HepG2 (cell line): ENCODE data around the gene MTR. TPM values are rescaled to one million over a fixed set of nuclear protein-coding genes. Genes with fewer than 3 reads are reported as not detected.

Experiments used
- BORCS8-MEF2B ChIP-seq: sonication (generic); formaldehyde crosslinking; IDR thresholded peaks from 2 replicates; pipeline ENCODE4 v1.8.0; 2022; ENCODE audit warnings: mild to moderate bottlenecking, missing genetic modification reagents
- DMAP1 ChIP-seq: IDR thresholded peaks from 2 replicates; pipeline ENCODE4 v1.6.1; 2016
- DNMT3B ChIP-seq: conservative IDR thresholded peaks from 2 replicates; pipeline ENCODE4 v1.6.1; 2016; ENCODE audit warnings: missing biosample characterization, control low read depth
- FOXP1 ChIP-seq, 2 experiments: fragments of 450-650 bp in 1 of 2; IDR thresholded peaks; 2 replicates each; pipeline ENCODE4 v1.6.1; 2017 to 2018; ENCODE audit warnings: antibody characterized with exemption in 1 of 2
- JUN ChIP-seq: sonication (generic); formaldehyde crosslinking; IDR thresholded peaks from 2 replicates; pipeline ENCODE4 v1.4.0; 2020; ENCODE audit warnings: mild to moderate bottlenecking, missing genetic modification reagents
- KDM1A ChIP-seq: IDR thresholded peaks from 2 replicates; pipeline ENCODE4 v1.6.1; 2016; ENCODE audit warnings: missing compliant biosample characterization
- YEATS2 ChIP-seq: sonication (generic); formaldehyde crosslinking; IDR thresholded peaks from 2 replicates; pipeline ENCODE4 v1.4.0; 2020; ENCODE audit warnings: missing genetic modification reagents, borderline replicate concordance
- polyA plus RNA-seq, 8 experiments: library from polyadenylated mRNA; depleted of rRNA in 3 of 8; stranded (reverse) in 7 of 8; unstranded in 1 of 8; fragments of >200 nt; fragmentation: Illumina TruSeq in 4 of 8; extraction: Trizol in 4 of 8; gene quantifications; 2 replicates each; pipeline versions ENCODE4 v1.2.1 to v1.2.3, GENCODE V29; 2011 to 2016; ENCODE audit warnings: low read depth in 4 of 8, missing spikeins in 1 of 8, mixed read lengths in 1 of 8; ENCODE audit not compliant: insufficient read depth in 1 of 8
- total RNA-seq, 5 experiments: library from RNA; depleted of rRNA; stranded (reverse); fragments of >200 nt; fragmentation: Illumina TruSeq; extraction: Trizol; gene quantifications; 2 replicates each; pipeline ENCODE4 v1.2.3, GENCODE V29; 2016; ENCODE audit warnings: low read depth in 1 of 5
- TF ChIP-seq, protein P1 (sequence below): sonication (generic); formaldehyde crosslinking; IDR thresholded peaks from 2 replicates; pipeline ENCODE4 v1.5.0; 2020; ENCODE audit warnings: mild to moderate bottlenecking, missing genetic modification reagents, borderline replicate concordance
- TF ChIP-seq, protein P2 (sequence below): sonication (generic); formaldehyde crosslinking; conservative IDR thresholded peaks from 2 replicates; pipeline ENCODE4 v1.4.0; 2020; ENCODE audit warnings: mild to moderate bottlenecking, missing genetic modification reagents, moderate library complexity
- TF ChIP-seq, protein P3 (sequence below): sonication (generic); formaldehyde crosslinking; IDR thresholded peaks from 2 replicates; pipeline ENCODE4 v1.4.0; 2020; ENCODE audit warnings: missing genetic modification reagents, mild to moderate bottlenecking, borderline replicate concordance
- TF ChIP-seq, protein P4 (sequence below): IDR thresholded peaks from 2 replicates; pipeline ENCODE4 v1.4.0; 2020; ENCODE audit warnings: mild to moderate bottlenecking, missing genetic modification reagents
- TF ChIP-seq, protein P5 (sequence below): sonication (generic); formaldehyde crosslinking; IDR thresholded peaks from 2 replicates; pipeline ENCODE4 v1.5.0; 2020; ENCODE audit warnings: missing genetic modification reagents, mild to moderate bottlenecking, borderline replicate concordance
- TF ChIP-seq, protein P6 (sequence below): IDR thresholded peaks from 2 replicates; pipeline ENCODE4 v1.6.1; 2016

Gene MTR
- total and polyA plus RNA-seq, 2 of the 13 experiments (the other 11 are each of a cell fraction or from before 2014, with no cell fraction given): 16.3 to 36.1 TPM

DNA sequence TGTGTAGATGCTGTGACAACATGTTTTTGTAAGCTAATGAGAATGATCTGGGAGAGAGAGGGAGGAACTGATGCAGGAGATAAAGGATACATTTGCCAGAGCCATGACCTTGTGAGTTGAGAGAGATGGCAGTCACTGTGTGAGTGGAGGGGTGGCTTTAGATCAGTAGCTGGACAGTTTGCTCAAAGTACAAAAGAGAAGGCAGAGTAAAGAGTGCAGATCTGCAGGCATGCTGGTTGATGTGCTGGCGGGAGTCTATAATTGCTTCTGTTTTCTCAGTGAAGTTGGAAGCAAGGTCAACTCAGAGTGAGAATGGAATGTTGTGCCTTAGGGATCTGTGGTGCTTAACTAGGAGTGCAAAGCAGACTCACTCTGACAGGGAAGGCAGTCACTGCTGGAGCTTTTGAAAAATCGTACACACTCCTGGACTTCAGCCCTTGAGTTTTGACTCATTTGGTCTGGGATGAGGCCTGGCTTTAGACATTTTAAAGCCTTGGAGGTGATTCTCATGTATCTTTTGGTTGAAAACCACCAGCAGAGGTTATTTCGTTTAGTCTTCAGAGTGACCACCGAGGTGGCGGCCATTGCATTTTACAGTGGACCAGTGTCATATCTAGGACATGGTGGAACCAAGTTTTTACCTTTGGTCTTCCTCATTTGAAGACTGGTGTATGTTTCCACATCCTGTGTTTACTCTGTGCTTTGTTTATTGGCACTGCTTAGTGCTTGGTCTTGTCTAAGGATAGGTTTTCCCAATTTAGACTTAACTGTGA, 49.6 kb downstream of the MTR start (continued):
- TF ChIP-seq, protein P1, sequence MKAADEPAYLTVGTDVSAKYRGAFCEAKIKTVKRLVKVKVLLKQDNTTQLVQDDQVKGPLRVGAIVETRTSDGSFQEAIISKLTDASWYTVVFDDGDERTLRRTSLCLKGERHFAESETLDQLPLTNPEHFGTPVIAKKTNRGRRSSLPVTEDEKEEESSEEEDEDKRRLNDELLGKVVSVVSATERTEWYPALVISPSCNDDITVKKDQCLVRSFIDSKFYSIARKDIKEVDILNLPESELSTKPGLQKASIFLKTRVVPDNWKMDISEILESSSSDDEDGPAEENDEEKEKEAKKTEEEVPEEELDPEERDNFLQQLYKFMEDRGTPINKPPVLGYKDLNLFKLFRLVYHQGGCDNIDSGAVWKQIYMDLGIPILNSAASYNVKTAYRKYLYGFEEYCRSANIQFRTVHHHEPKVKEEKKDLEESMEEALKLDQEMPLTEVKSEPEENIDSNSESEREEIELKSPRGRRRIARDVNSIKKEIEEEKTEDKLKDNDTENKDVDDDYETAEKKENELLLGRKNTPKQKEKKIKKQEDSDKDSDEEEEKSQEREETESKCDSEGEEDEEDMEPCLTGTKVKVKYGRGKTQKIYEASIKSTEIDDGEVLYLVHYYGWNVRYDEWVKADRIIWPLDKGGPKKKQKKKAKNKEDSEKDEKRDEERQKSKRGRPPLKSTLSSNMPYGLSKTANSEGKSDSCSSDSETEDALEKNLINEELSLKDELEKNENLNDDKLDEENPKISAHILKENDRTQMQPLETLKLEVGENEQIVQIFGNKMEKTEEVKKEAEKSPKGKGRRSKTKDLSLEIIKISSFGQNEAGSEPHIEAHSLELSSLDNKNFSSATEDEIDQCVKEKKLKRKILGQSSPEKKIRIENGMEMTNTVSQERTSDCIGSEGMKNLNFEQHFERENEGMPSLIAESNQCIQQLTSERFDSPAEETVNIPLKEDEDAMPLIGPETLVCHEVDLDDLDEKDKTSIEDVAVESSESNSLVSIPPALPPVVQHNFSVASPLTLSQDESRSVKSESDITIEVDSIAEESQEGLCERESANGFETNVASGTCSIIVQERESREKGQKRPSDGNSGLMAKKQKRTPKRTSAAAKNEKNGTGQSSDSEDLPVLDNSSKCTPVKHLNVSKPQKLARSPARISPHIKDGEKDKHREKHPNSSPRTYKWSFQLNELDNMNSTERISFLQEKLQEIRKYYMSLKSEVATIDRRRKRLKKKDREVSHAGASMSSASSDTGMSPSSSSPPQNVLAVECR (CRISPR knock-in tag): peak; percentile 62; the same call in 1 of the 2 replicates
- TF ChIP-seq, protein P2, sequence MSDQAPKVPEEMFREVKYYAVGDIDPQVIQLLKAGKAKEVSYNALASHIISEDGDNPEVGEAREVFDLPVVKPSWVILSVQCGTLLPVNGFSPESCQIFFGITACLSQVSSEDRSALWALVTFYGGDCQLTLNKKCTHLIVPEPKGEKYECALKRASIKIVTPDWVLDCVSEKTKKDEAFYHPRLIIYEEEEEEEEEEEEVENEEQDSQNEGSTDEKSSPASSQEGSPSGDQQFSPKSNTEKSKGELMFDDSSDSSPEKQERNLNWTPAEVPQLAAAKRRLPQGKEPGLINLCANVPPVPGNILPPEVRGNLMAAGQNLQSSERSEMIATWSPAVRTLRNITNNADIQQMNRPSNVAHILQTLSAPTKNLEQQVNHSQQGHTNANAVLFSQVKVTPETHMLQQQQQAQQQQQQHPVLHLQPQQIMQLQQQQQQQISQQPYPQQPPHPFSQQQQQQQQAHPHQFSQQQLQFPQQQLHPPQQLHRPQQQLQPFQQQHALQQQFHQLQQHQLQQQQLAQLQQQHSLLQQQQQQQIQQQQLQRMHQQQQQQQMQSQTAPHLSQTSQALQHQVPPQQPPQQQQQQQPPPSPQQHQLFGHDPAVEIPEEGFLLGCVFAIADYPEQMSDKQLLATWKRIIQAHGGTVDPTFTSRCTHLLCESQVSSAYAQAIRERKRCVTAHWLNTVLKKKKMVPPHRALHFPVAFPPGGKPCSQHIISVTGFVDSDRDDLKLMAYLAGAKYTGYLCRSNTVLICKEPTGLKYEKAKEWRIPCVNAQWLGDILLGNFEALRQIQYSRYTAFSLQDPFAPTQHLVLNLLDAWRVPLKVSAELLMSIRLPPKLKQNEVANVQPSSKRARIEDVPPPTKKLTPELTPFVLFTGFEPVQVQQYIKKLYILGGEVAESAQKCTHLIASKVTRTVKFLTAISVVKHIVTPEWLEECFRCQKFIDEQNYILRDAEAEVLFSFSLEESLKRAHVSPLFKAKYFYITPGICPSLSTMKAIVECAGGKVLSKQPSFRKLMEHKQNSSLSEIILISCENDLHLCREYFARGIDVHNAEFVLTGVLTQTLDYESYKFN (CRISPR knock-in tag): peak; percentile 84
- peak; percentile 47; the same call in 1 of the 2 replicates for TF ChIP-seq YEATS2 (CRISPR knock-in tag)
- TF ChIP-seq BORCS8-MEF2B (CRISPR knock-in tag): peak; percentile 66
- TF ChIP-seq, protein P3, sequence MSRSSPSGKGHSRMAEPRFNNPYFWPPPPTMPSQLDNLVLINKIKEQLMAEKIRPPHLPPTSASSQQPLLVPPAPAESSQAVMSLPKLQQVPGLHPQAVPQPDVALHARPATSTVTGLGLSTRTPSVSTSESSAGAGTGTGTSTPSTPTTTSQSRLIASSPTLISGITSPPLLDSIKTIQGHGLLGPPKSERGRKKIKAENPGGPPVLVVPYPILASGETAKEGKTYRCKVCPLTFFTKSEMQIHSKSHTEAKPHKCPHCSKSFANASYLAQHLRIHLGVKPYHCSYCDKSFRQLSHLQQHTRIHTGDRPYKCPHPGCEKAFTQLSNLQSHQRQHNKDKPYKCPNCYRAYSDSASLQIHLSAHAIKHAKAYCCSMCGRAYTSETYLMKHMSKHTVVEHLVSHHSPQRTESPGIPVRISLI (CRISPR knock-in tag): peak; percentile 44; the same call in 1 of the 2 replicates
- 0 out of 2 replicates have a peak, but pooled peaks have one; percentile 20 for TF ChIP-seq JUN (CRISPR knock-in tag)
- TF ChIP-seq DMAP1 (CRISPR knock-in tag): 0 out of 2 replicates have a peak, but pooled peaks have one; percentile 40
- 0 out of 2 replicates have a peak, but pooled peaks have one; percentile 56 for TF ChIP-seq DNMT3B
- TF ChIP-seq, protein P4, sequence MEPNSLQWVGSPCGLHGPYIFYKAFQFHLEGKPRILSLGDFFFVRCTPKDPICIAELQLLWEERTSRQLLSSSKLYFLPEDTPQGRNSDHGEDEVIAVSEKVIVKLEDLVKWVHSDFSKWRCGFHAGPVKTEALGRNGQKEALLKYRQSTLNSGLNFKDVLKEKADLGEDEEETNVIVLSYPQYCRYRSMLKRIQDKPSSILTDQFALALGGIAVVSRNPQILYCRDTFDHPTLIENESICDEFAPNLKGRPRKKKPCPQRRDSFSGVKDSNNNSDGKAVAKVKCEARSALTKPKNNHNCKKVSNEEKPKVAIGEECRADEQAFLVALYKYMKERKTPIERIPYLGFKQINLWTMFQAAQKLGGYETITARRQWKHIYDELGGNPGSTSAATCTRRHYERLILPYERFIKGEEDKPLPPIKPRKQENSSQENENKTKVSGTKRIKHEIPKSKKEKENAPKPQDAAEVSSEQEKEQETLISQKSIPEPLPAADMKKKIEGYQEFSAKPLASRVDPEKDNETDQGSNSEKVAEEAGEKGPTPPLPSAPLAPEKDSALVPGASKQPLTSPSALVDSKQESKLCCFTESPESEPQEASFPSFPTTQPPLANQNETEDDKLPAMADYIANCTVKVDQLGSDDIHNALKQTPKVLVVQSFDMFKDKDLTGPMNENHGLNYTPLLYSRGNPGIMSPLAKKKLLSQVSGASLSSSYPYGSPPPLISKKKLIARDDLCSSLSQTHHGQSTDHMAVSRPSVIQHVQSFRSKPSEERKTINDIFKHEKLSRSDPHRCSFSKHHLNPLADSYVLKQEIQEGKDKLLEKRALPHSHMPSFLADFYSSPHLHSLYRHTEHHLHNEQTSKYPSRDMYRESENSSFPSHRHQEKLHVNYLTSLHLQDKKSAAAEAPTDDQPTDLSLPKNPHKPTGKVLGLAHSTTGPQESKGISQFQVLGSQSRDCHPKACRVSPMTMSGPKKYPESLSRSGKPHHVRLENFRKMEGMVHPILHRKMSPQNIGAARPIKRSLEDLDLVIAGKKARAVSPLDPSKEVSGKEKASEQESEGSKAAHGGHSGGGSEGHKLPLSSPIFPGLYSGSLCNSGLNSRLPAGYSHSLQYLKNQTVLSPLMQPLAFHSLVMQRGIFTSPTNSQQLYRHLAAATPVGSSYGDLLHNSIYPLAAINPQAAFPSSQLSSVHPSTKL (CRISPR knock-in tag): peak; percentile 74
- 0 out of 2 replicates have a peak, but pooled peaks have one; percentile 38 for TF ChIP-seq KDM1A
- TF ChIP-seq, protein P5, sequence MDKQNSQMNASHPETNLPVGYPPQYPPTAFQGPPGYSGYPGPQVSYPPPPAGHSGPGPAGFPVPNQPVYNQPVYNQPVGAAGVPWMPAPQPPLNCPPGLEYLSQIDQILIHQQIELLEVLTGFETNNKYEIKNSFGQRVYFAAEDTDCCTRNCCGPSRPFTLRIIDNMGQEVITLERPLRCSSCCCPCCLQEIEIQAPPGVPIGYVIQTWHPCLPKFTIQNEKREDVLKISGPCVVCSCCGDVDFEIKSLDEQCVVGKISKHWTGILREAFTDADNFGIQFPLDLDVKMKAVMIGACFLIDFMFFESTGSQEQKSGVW (CRISPR knock-in tag): no peak
- TF ChIP-seq, protein P6, sequence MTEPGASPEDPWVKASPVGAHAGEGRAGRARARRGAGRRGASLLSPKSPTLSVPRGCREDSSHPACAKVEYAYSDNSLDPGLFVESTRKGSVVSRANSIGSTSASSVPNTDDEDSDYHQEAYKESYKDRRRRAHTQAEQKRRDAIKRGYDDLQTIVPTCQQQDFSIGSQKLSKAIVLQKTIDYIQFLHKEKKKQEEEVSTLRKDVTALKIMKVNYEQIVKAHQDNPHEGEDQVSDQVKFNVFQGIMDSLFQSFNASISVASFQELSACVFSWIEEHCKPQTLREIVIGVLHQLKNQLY (CRISPR knock-in tag): peak; percentile 12; the same call in 1 of the 2 replicates
- TF ChIP-seq FOXP1 (IDR thresholded peaks at IDR 0.05): peak; percentile 59; the same call in 1 of the 2 replicates
- peak; percentile 93 for TF ChIP-seq FOXP1 (CRISPR knock-in tag; IDR thresholded peaks at IDR 0.05)
